ENCODE results near the gene CP. TPM values are rescaled to one million over a fixed set of nuclear protein-coding genes. Genes with fewer than 3 reads are reported as not detected.
A peak's percentile ranks its signal among the peaks of the same experiment; 100 is the strongest.

CP gene
- total RNA-seq, 1 donor, result 0.21 TPM

DNA sequence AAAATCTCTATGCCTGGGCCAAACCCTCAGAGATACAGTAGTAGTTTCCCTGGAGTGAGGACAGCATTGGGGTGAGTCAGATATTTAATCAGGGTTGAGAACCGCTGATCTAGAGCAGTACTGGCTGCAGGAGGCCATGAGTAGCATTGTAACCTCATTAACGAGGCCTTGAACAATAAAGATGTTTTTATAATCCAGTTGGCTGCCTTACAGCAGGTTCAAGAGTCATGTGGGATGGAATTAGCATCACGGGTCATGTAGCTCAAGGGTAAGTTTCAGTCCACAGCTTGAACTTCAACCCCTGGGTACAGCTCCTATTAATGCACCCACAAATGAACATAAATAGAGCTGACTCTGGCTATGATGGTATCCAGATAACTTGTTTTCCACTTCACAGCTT, 87.1 kb downstream of the CP start:
- peaks cover 27% of the 10 kb centered on the region for H3K4me1 ChIP-seq (ENCODE audit: insufficient read depth, low read length)
- H3K27me3 ChIP-seq (ENCODE audit: insufficient read depth, low read length), result no peaks in the 10 kb centered on the region

DNA sequence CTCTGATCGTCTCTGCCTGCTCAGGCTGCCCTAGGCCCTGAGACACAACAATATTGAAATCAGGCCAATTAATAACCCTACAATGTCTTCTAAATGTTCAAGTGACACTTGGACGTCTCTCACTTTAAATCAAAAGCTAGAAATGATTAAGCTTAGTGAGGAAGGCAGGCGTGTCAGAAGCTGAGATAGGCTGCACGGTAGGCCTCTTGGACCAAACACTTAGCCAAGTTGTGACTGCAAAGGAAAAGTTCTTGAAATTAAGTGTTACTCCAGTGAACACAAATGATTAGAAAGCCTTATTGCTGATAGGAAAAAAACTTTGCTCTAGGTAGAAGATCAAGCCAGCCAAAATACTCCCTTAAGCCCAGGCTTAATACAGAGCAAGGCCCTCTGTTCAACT, 90.0 kb downstream of the CP start:
- Histone ChIP-seq H3K4me3 (ENCODE audit: low read length) (no peak overlapping the region), H3K27me3 (ENCODE audit: insufficient read depth, low read length) (no peaks in the 10 kb centered on the region), H3K4me1 (ENCODE audit: insufficient read depth, low read length) (peaks cover 35% of the 10 kb centered on the region), H3K9me3 (ENCODE audit: low read depth, low read length) (no peaks in the 10 kb centered on the region)

More for the DNA sequence above, 87.1 kb downstream of the CP start:
- Histone ChIP-seq H3K9me3 (ENCODE audit: low read depth, low read length) (no peaks in the 10 kb centered on the region), H3K4me3 (ENCODE audit: low read length) (no peak overlapping the region)

DNA sequence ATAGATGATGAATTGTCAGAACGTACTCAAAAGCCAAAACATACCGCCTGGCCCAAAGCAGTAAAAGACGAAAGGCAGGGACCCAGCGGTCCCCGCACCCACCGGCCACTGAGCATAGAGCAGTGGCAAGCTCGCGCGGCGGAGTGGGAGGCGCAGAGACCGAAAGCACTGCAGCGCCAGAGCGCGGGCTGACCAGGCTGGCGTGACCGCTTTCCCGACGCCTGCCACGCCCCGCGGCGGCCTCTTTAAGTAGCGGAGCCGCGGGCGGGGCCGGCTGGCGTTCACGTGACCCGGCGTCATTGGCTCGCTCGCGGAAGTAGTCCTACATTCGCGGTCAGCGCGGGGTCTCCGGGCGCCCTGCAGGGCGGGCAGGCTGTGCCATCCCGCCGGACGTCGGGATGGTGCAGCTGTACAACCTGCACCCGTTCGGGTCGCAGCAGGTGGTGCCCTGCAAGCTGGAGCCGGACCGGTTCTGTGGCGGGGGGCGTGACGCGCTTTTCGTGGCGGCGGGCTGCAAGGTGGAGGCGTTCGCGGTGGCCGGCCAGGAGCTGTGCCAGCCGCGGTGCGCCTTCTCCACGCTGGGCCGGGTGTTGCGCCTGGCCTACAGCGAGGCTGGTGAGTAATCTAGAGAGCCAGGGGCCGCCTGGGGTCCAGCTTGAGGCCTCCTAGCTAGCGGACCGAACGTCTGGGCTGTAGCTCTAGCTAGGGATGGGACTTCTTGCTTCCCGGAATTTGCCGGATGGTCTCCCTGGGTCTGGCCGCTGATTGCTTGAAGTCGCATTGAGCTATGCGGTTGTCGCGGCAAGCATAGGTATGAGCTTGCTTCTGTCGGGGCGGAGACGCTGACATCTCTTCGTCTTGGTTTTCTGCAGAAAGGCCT, 92.1 kb downstream of the CP start, which contains the start of gene HPS3:
Gene HPS3 (plus strand): TSS at position 313 of the 880 bp plus-strand sequence. CDS start 86 bp downstream, at position 399.
- no peaks in the 10 kb centered on the region for H3K9me3 ChIP-seq (ENCODE audit: low read depth, low read length)
- peak within 1 kb of the TSS; percentile 93 for H3K4me3 ChIP-seq (ENCODE audit: low read length)

DNA sequence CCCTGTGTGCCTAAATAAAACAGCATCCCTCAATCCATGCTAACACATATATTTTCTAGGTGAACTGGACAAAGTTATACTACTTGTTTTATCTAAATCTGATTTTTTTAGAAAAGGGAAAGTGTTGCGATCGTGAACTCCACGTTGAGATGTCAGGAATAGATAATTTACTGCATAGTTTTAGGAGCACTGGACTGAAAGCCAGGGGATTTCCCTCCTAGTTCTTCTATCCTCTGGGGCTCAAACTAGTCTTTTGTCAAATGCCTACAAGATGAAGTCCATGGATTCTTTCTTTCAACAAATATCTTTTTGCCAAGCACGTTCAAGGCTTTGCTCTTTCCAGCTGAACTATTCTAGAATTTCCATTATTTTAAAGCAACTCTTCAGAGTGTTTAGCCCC, 92.8 kb downstream of the CP start:
- Histone ChIP-seq H3K4me1 (ENCODE audit: insufficient read depth, low read length) (peaks cover 30% of the 10 kb centered on the region), H3K4me3 (ENCODE audit: low read length) (peak overlapping the region; percentile 93), H3K27me3 (ENCODE audit: insufficient read depth, low read length) (no peaks in the 10 kb centered on the region), H3K9me3 (ENCODE audit: low read depth, low read length) (no peaks in the 10 kb centered on the region)

More for the DNA sequence above, 92.1 kb downstream of the CP start, which contains the start of gene HPS3:
- Histone ChIP-seq H3K27me3 (ENCODE audit: insufficient read depth, low read length) (no peaks in the 10 kb centered on the region), H3K4me1 (ENCODE audit: insufficient read depth, low read length) (peaks cover 32% of the 10 kb centered on the region)

DNA sequence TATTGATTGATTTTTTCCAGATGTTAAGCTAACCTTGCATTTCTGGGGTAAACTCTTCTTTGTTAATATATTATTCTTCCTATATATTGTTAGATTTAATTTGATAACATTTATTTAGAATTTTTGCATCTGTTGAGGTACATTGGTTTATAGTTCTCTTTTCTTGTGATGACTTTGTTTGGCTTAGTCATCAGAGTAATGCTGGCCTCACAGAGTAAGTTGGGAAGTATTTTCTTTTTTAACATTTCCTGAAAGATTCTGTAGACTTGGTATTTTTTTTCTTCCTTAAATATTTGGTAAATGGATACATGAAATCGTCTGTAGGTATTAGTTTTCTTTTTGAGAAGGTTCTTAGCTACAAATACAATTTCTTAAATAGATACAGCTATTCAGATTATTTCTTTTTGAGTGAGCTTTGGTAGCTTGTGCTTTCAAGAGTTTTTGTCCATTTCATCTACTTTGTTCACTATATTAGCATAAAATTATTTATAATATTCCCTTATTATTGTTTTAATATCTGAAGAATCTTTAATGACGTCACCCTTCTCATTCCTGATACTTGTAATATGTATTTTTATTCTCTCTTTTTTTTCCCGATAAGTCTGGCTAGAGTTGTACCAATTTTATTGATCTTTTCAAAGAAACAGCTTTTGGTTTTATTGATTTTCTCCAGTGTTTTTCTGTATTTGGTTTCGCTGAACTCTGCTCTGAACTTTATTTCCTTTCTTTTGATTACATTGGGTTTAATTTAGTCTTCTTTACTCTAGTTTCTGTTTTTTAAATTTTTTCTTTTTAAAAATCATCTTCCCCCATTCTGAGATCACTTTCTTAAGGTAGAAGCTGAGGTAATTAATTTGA, 98.7 kb downstream of the CP start:
- Histone ChIP-seq H3K9me3 (ENCODE audit: low read depth, low read length) (no peaks in the 10 kb centered on the region), H3K27me3 (ENCODE audit: insufficient read depth, low read length) (no peaks in the 10 kb centered on the region), H3K4me3 (ENCODE audit: low read length) (no peak overlapping the region), H3K4me1 (ENCODE audit: insufficient read depth, low read length) (no peaks in the 10 kb centered on the region)

Other genes with a start within 250 kb of the CP start
- 33.4 TPM for gene GYG1, start 230.3 kb downstream of the CP start, total RNA-seq
- gene HLTF, start 135.3 kb downstream of the CP start, total RNA-seq, result 3.5 TPM
- 15.8 TPM for gene HPS3, start 92.2 kb downstream of the CP start, total RNA-seq
- under 0.01 TPM for gene TM4SF18, start 111.8 kb upstream of the CP start, total RNA-seq
- 0.84 TPM for gene TM4SF1, start 155.8 kb upstream of the CP start, total RNA-seq

All from mononuclear cell (primary cell).